ENCODE measurements around the gene SDK1.
A peak's percentile ranks its signal among the peaks of the same experiment; 100 is the strongest.

SDK1 gene

DNA sequence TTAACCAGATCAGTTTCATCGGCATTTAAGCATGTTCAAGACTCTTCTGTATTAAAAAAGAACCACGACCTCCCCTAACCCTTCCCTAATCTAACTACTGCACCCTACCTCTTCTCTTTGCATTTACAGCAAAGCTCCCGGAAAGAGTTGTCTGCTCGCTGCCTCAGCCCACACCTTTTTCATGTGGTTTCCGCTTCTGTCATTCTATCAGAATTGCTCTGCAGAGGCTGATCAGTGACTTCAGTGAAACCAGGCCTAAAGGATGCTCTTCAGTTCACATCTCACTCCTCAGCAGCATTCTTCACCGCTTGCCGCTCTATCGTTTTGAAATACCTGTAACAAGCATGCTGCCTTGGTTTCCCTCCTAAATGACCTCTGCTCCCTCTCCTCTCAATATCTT is 160.9 kb downstream of the SDK1 start:
- DNase-seq (ENCODE audit: low read depth): peak; percentile 65

DNA sequence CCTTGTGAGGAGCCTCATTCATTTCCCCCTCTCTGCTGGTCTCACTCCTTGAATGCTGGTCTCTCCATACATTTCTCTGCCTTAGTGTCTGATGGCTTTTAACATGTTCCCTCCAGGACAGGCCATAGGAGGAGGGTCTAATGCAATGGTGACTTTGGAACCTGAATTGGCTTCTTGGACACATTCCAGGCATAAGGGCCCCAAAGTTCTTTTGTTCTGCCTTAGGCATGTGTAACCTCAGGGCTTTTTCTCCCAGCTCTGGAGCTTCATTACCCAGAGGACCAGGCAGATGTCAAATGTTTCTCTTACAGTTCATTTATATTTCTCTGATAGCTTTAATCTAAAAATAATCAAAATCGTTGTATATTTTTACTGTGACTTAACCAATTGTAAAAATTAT is 162.6 kb downstream of the SDK1 start:
- no peak for DNase-seq (ENCODE audit: low read depth)

DNA sequence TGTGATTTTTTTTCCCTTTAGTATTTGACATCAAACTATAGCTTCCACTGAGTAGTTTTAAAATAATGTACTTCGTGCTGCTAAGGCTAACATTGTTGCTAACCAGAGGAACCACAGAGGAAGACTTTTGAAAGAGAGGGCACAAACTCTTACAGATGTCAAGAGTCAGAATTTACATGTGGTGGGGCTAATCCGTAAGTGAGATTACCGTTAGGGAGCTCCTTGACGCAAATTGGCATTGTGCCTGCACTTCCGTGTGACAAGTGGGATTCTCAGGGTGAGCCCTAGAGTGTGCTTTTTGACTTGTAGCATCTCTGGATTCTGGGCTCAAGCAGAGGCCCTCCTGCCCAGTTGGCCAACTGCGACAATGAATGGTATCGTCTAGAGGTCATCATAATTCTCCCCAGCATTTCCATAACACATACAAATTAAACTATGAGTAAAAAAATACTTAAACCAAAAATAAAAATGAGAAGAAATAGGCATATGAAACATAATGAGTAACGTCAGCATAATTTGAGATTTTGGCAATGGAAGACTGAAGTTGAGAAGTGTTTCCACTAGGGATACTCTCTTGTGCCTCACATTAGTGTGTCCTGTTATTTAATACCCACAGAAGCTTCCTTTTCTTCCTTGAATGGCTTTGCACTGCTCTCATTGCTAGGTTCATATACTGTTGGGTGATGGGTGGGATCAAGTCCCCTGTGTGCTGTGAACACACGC is 164.0 kb downstream of the SDK1 start:
- no peak for DNase-seq (ENCODE audit: low read depth)

DNA sequence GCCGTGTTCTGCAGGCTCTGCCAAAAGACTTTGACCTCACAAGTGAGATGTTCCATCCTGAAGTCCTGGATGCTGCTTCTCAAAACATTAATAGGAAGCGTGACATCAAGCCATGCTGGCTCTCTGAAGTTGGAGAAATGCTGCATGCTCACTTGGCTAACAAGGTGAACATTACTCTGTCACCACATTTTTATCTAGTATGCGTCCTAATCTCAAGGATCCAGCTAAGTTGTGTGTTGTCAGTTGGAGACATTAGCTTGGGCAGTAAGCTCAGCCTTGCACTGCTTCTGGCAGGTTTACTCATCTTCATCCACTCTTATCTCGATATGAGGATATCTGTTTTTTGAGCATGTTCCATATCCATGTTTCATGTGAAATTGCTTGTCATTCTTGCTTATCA is 165.2 kb downstream of the SDK1 start:
- no peak for DNase-seq (ENCODE audit: low read depth)

DNA sequence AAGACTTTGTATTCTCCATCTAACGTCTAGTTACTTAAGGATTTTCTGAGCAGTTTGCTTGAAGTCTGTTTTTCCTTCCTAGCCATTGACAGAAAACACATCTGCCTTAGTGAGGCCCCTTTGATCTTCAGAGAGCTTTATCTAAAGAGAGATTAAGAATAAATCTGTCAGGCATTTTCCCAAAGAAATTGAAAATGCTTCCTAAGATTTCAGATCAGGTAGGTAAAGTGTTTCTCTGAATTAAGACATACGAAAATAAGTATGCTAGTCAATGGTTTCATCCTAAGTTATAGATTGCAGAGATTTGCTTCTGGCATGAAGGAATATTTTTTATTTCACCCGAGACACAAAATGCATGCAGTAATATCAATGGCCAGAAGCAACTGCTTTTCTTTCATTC is 168.6 kb downstream of the SDK1 start:
- DNase-seq (ENCODE audit: low read depth): no peak

DNA sequence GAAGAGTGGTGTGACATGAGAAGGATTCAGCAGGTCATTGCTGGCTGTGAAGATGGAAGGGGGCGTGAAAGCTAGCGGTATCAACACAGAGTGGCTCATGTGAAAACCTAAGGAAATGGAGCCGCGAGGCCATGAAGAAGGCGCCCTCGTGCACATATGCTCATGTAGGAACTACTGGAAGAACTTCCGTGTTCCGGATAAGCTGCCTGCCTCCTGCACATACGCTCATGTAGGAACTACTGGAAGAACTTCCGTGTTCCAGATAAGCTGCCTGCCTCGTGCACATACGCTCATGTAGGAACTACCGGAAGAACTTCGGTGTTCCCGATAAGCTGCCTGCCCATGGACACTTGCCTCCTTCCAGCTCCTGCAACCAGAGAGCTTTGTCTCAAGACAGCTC is 179.1 kb downstream of the SDK1 start:
- DNase-seq (ENCODE audit: low read depth): no peak

DNA sequence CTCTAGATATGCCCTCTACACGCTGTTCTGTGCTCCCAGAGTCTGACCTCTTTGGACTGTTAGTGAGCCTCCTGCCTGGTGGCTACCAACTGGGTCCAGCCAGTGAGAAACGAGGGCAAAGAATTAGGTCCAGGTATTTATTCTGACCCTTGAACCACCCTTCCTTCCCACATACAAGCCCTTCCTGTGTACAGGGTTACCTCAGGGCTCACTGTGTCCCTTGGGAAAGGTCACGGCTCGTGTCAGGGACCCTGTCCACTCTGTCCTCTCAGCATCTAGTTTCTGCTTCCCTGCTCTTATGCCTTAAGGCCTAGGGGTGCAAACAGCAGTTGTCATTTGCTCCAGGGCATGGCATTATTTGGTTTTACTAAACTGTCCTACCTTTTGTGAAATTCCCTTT is 180.4 kb downstream of the SDK1 start:
- no peak for DNase-seq (ENCODE audit: low read depth)

DNA sequence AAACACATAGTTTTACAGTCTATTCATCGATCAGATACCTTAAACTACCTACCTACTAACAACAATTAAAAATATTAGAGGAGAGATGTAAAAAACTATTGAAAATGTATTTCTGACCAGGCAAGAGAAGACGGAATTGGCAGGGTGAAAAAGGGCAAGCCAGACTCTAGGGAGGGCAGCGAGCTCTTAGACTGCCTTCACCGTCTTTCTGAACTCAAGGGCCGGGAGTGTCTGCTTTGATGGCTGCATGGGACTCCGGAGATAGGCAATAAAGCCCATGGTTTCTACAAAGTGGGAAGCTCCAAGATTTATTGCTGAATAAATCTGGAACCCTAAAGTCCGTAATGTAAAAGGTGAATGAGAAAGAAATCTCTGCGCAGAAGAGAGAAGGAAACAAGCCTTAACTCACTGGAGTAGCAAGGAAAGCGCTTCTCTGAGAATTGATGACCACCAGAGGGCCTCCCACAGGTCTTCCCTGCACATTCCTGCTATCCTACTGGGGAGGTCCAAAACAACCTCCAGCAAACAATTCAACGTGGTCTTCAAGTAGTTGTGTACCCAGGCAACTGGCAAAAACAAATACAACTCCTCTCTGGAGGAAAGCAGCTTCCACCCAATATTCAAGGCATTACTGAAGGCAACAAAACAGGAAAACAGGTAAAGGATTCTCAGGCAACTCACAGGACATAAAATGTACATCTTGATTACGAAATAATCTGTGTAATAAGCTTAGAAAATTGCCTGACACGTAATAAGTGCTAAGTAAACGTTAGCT is 181.3 kb downstream of the SDK1 start:
- no peak for DNase-seq (ENCODE audit: low read depth)

DNA sequence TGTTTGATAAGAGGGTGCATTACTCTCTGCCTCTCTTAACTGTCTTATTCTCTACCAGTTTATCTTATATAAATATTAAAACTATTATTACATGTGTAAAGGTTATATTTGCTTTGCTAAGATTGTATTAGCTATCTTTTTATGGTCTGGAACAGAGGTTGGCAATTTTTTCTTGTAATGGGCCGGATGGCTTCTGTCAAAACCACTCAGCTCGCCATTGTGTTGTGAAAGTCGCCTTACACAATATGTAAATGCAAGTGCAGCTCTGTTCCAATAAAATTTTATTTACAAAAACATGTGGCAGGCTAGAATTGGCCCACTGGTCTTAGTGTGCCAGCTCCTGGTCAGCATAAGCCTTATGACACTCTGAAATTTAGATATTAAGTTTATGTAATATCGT is 185.8 kb downstream of the SDK1 start:
- DNase-seq (ENCODE audit: low read depth): no peak

DNA sequence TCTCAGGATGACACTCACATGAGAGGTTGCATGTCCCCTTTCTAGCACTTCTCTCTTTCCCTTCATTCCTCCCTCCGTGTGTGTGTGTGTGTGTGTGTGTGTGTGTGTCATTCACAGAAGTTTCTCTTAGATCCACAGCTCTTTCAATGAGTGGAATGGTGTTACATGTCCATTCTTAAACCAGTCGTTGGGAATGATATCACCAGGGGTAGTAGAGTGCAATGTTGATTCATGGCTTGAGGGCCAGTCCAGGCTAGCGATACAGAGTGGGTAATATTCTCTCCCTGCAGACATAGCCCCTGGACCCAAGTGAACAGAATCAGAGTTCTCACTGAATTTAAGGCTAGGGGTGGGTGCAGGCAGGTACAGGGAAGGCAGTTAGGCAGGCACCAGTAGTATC is 187.8 kb downstream of the SDK1 start:
- no peak for DNase-seq (ENCODE audit: low read depth)

DNA sequence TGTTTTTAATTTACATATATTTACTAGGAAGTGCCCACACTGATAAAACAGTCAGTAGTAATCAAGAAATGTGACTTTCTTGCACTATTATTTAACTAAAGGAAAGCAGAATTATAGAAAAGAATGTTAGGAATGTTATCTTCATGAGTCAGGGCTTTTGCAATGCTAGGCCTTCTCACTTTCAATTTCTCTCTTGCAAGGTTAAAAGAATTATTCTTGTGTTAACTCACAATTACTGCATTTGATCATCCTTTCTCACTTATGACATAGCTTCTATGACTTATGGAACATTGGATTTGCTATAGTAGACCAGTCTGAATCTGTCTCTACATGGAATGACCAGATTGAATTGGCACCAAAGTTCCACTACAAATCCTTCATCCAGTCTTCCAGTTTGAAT is 192.4 kb downstream of the SDK1 start:
- no peak for DNase-seq (ENCODE audit: low read depth)

DNA sequence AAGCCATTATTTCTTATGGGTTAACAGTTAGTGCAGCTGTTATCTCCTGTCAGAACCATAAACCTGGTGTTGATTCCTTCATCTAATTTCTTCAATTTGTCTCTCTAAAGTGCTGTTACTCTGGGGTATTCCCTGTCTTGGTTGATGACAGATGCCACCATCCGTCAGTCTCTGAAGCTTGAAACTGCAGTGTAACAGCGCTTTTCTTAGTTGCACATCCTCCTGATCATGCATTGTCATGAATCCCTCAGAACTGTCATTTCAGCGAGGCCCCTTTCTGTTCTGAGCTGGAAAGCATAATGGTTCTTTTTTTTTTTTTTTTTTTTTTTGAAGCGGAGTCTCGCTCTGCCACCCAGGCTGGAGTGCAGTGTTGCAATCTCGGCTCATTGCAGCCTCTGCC is 193.9 kb downstream of the SDK1 start:
- no peak for DNase-seq (ENCODE audit: low read depth)

DNA sequence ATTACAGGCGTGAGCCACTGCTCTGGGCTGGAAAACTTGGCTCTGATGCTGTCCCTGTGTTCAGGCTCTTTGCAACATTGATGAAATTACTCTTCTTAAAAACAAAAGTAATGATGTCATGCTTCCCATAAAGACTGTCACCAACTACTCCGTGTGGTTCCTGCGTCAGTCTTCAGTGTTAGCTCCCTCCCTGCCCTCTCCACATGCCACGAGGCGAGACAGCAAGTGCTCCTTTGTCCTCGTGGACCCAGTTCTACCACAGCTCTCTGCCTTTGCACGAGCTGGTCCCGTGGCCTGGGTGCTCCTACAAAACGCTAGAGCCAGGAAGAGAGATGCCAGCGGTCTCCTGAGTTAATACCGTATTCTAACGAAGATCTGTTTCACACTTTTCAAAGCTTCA is 194.5 kb downstream of the SDK1 start:
- DNase-seq (ENCODE audit: low read depth): no peak

DNA sequence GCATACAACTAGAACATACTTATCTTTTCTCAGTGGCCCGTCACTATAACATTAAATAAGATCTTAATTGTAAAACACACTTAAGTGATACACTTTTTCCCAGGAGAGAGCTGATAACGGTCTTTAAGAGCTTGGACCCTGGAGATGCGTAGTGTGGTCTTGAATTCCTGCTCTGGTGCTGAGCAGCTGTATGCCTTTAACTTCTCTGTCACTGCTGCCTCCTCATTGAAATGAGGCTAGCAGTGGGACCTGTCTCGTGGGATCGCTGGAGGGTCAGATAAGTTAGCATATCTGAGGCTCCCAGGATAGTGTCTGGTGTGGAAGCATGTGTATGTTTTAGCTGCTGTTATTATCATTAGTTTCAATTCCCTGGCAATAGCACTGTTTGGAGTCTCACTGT is 194.9 kb downstream of the SDK1 start:
- no peak for DNase-seq (ENCODE audit: low read depth)

DNA sequence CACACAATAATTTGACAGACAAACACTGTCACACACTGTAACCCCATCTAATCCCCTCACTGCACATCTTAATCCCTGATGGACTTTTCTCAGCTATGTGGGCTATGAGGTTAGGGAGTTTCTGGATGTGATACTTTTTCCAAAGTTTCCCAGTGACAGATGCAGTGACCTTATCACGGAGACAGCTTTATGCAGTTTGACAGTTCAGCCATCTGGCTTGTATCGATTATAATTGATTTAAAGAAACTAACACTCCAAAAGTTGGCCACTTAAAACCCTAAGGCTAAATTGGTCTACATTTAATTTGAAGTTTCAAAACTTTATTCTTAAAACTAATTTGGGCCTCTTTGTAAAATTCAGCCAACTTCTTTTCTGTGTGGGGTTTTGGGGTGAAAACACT is 196.7 kb downstream of the SDK1 start:
- DNase-seq (ENCODE audit: low read depth): no peak

DNA sequence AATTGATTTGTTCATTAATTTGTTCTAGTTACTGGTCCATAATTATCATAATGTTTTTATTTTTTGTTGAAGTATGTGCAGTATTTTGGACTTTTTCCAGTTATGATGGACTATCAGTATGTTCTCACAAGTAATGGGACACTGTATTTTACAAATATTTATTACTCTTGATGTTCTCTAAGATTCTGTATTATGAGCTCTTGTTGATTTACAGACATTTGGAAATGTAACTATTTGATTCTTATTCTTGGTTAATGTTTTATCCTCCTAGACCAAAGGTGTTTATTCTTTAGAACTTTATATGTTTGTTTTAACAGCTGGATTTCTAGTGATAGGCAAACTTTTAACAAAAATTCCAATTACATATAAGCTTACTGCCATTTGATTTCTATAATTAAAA is 200.6 kb downstream of the SDK1 start:
- DNase-seq (ENCODE audit: low read depth): no peak

DNA sequence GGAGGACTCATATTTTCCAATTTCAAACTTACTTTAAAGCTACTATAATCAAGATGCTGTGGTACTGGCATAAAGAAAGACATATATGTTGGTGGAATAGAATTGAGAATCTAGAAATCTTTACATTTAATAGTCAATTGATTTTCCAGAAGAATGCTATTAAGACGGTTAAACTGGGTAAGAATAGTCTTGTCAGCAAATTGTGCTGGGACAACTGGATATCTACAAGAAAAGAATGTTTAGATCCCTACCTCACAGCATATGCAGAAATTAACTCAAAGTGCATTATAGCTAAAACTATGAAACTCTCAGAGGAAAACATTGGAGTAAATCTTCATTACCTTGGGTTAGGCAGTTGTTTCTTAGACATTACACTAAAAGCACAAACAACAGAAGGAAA is 203.3 kb downstream of the SDK1 start:
- no peak for DNase-seq (ENCODE audit: low read depth)

DNA sequence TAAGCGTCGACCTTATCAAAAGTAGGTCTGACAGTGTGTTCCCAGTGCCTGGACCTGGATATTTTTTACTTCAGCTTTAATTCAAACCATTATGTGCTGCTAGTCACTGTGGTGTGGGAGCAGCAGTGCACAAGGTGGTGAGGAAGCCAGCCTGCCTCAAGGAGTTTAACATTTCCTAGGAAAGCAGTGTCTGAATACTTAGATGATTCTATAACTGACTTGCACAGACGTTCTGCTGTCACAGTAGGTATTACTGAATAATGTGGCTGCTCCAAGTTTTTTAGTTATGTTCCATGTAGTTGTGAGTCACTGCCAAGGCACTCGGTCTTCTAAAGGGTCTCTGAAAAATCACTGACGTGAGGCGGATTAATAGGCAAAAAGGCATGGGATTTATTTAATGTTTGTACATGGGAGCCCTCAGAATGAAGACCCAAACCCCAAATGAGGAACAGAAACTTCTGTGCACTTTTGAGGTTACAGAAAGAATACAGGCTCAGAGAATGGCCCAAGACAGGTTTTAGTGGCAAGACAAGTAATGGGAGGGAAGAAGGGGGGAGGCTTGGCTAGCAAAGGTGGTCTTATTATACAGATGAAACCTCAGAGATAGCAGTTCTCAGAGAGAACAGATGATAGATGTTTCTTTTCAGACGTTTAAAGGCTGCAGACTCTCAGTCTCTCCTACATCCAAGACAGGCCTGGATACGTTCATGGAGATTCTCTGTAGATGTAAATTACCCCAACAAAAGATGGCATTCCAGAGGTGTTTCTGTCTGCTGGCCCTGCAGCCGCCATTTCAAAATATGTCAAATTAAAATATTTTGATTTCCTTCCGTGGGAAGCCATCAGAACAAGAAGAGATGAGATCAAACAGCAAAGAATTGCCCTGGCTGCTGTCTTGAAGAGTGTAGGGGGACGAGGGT is 209.3 kb downstream of the SDK1 start:
- DNase-seq (ENCODE audit: low read depth): no peak

DNA sequence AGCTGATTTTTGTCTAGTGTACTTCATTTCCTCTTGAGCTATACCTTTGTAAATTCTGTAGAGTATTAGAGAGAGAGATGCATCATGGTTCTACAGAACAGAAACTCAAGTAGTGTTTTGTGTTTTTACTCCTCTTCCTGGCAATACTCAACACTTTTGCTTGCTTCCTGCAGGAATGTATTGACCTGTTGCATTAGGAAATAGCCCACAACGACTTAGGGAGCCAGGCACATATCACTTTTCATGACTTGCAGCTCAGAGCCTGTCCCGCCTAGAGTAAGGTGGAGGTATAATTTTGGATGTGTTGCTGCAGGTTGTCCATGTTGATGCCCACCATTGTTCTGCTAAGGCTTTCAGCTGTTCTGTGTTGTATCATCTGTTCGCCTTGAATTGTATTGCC is 216.3 kb downstream of the SDK1 start:
- DNase-seq (ENCODE audit: low read depth): no peak

DNA sequence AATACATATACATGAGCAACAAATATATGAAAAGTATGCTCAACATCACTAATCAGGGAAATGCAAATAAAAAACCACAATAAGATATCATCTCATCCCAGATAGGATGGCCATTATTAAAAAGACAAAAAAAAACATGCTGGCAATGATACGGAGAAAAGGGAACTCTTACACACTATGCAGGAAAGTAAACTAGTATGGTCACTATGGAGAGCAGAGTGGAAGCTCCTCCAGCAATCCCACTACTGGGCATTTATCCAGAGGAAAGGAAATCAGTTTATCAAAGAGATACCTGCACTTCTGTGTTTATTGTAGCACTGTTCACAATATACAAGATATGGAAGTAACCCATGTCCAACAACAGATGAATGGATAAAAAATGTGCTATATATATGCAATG is 217.5 kb downstream of the SDK1 start:
- no peak for DNase-seq (ENCODE audit: low read depth)

DNA sequence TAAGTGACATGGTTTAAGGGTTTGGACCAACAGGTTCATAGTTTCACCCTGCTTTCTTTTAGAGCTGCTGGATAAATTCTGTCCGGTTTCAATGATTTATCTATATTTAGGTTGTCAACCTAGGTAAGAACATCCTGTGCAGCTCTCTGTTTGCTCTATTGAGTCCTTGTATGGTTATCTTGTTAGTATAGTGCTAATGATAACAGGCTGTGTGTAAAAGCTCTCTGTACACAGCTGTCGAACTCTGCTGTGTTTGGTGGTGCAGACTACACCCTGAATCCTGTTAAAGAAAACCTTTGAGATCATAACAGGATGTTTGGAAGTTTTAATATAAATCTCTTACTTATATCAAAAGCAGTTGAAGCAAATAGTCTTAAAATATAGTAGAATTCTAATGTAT is 219.2 kb downstream of the SDK1 start:
- no peak for DNase-seq (ENCODE audit: low read depth)

DNA sequence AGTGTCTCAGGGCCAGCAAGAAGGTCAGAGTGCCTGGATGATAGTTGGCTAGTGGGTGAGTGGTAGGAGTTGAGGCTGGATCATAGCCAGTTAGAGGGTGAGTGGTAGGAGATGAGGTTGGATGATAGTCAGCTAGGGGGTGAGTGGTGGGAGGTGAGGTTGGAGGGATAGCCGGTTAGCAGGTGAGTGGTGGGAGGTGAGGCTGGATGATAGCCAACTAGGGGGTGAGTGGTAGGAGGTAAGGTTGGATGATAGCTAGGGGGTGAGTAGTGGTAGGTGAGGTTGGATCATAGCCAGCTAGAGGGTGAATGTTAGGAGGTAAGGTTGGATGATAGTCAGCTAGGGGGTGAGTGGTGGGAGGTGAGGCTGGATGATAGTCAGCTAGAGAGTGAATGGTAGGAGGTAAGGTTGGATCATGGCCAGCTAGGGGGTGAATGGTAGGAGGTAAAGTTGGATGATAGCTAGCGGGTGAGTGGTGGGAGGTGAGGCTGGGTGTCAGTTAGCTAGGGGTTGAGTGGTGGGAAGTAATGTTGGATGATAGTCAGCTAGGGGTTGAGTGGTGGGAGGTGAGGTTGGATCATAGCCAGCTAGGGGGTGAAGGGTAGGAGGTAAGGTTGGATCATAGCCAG is 226.6 kb downstream of the SDK1 start:
- no peak for DNase-seq (ENCODE audit: low read depth)
